OCI-M2 (cell line): ENCODE measurements around the gene HPSE2.
"Not testable (repeated sequence)": the region's sequence is repeated elsewhere in the genome, so short reads cannot be mapped to it uniquely, and the experiment has no call there.

ENCODE experiments used
- DNase-seq: peaks from one replicate; lab custom pipeline; 2025; ENCODE audit not compliant: unreplicated experiment; lab: John Stamatoyannopoulos, UW

HPSE2 gene

DNA sequence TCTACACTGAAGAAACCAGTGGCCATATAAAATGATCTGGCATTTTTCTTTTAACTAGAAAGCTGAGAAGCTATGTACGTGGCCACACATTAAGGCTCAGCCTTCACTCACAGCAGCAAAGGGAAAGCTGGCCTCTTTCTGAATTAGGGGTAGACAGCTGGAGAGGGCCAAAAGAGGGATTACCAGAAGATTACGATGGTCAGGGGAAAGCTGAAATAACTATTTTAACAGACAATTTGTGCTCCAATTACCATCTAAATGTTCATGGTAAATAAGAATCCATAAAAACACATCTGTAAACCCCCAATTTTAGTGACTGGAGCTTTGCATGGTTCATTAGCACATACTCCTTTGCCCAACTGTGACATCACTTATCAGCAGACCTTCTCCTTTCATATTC, 314.3 kb downstream of the HPSE2 start:
- no peak for DNase-seq

DNA sequence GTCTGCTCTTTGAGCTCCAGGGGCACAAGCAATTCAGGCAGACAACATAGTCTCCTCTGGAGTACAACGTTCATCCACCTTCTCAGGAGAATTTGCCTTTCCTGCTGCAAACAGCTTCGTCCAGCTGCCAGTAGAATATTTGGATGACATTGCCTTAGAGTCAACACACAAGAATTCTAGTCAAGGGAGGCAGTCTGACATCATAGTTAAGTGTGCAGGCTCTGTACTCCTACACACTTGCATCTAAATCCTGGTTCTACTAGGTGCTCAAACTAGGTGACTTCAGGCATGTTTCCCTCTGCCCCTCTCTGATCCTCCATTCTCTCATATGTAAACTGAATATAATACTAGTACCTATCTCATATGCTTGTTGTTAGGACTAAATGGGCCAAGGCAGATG, 314.8 kb downstream of the HPSE2 start:
- DNase-seq, result no peak

DNA sequence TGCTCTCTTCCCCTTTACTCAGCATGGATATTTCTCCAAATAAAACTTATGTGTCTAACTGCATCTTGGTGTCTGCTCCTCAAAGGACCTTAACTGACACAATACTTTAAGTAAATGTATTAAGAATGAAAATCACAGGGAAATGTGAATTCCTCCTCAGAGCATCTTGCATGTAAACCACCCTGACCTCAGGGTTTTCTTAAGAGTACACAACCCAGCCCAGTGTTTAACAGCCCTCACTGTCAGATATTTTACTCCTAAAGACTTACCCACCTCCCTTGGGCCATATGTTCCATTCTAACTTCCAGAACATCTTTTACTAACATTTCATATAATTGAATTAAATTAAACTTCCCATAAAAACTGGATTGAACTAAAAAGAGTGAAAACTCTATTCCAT, 315.3 kb downstream of the HPSE2 start:
- no peak for DNase-seq

DNA sequence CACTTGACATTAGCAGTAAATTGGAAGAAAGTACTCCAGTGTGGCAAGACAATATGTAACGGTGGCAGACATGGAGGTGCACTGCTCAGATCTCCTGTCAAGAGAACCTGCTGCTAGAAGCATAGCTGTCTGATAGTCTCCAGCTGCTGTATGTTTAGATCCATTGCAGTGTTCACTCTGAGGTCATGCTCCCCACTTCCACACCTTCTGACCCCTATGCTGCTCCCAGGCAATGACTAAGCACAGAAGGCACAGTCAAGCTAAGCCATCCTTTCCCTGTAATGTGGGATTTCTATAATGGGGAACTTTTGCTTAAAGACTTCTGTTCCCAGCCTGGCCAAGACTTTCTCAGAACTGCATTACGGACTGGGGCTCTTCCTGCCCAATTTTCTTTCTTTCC, 315.8 kb downstream of the HPSE2 start:
- DNase-seq, result no peak

GRCh38 chr10:98917828-98918227, 317.8 kb downstream of the HPSE2 start:
- DNase-seq, result no peak

DNA sequence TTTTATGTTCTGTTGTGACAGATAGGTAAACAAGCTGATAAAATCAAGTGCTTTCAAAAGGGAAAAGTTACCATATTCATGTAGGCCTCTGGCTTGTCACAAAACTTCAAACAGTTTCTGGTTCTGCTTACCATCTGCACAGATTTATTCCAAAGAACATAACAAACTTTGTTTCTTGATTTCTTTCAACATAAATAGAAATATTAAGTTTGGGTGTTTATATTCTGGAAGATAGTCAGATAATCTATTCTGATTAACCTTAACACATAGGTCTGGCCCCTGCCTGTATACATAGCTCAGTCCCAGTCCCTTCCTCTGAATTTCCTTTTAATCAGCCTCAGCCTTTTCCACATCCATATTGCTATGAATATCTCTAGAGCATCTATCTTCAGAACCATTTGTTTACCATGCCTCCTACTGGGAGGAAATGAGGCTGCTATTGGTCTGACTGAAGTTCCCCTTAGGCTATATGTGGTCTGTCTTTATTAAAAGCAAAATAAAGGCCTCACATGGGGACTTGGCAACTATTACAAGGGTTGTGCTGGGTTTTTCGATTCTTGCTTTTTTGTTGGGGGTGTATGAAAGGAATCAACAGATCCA, 319.0 kb downstream of the HPSE2 start:
- no peak for DNase-seq

DNA sequence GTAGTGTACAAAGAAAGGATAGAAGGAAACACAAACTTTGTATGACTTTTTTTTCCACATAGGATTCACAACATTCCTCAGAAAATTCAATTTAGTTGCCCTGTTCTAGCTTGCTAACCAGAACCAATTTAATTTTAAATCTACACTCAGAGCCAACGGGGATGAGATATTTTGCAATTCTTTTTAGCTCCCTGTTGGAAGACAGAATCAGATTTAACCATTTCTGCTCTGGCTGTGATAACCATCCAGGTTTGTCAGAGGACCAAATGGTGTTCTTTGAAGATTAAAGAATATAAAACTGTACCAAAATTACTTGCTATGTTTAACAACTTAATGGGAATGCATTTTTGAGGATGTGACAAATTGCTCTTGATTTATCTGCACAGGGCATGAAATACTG, 319.7 kb downstream of the HPSE2 start:
- no peak for DNase-seq

DNA sequence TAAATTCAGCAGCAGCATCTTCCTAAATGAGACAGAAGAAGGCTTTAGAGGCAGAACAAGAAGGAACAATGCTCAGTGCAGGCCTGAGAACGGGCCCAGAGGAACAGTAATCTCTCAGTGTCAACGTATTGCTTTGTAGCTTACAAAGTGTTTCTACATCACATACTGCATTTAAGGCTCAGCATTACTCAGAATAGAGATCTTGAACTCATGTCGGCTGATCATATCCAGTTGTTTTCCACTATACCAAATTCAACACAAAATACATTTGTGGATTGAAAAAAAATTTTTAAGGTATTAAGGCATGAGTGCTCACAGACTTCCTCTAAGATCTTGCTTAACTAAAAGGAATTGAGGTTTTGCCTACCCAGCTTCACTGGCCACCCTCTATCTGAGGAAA, 325.1 kb downstream of the HPSE2 start:
- DNase-seq, result no peak

- peak; percentile 83 for DNase-seq
Measured at GRCh38 chr10:98910048-98910447, 325.6 kb downstream of the HPSE2 start.

GRCh38 chr10:98908868-98909267, 326.8 kb downstream of the HPSE2 start:
- no peak for DNase-seq

- not testable (repeated sequence) for DNase-seq
Measured at GRCh38 chr10:98908247-98908646, 327.4 kb downstream of the HPSE2 start.

DNA sequence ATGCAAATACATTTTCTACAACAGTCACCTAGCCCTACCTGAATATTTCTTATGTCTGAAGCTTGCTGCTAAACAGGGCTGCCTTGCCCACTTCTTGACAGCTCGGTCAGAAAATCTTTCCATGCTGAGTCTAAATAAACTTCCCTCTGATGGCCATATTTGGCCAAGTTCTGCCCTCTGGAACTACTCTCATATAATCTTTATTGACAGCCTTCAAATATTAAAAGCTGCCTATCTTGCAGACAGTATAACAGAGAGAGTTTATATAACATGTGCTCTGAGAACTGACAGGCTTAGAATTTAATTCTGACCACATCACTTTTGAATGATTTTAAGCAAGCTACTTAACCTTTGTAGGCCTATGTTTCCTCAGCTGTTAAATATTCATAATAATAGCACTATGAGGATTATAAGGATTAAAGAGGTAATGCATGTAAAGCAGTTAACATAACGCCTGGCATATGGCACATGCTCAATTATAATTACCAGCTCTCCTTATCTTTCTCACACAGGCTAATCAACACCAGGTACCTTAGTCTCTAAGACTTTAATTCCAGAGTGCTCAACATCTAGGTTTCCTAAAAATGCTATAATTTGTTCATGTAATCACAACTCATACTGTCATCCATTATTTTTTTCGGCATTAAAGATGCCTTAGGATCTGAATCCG, 334.1 kb downstream of the HPSE2 start:
- DNase-seq, result no peak

GRCh38 chr10:98899018-98899417, 336.6 kb downstream of the HPSE2 start:
- no peak for DNase-seq

DNA sequence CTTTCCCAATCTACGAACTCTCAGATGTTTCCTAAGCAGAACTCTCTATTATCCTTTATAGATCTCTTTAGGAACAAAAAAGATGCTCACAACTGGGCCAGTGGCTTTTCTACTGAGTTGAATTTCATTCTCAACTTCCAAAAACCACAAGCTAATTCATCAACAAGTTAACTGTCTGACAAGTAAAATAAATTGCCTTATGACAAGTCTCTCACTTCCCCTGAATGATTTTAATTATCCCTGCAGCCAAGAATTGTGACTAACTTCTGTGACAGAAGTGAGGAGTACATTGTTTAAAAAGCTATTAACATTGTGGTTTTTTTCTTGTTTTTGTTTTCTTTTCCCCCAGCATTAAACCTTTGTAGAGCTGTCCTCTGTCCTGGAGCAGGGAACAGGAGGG, 343.1 kb downstream of the HPSE2 start:
- DNase-seq, result no peak

DNA sequence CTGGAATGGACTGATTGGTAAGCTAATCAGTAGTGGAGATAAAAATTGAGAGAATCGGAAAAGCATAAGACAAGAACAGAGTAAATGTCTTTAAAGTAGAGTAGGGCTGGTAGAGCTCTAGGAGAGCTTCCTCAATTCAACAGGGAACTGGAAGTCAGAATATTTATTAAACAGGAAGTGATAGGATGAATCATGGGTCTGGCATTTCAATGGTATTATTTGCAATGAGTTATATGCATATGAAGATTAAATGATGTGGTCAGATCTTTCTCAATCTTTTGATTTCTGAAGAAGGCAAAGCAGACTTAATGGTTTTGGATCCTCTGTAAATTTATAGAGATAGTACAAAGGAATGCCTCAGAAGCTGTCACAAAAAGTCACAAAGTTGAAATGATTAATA, 349.0 kb downstream of the HPSE2 start:
- DNase-seq, result no peak

DNA sequence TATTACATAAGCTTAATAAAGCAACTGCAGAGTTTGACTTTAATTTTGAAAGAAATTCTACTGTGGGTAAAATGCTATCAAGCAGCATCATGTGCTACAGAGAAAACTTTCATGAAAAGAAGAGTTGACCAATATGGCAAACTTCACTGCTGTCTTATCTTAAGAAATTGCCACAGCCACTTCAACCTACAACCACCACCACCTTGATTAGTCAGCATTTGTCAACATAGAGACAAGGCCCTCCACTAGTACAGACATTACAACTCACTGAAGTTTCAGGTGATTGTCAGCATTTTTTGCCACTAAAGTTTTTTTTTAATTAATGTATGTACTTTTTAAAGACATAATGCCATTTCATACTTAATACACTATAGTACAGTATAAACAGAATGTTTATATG, 350.3 kb downstream of the HPSE2 start:
- DNase-seq, result no peak

DNA sequence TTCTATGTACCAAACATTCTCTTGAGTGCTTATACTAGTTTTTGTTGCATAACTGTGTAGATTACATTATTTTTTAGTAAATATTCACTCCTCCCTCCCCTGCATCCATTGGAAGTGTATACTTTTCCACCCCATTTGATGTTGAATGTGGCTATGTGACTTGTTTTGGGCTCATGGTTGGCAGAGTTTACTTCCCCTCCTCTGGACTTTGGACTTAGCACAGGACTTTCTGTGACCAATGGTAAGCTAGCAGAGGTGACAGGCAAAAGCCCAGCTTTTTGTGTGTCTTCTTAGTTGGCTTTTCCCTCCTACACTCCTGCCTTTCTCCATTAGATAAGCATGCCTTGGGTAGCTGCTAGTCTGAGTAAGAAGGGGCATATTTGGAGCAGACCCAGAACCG, 353.9 kb downstream of the HPSE2 start:
- no peak for DNase-seq

DNA sequence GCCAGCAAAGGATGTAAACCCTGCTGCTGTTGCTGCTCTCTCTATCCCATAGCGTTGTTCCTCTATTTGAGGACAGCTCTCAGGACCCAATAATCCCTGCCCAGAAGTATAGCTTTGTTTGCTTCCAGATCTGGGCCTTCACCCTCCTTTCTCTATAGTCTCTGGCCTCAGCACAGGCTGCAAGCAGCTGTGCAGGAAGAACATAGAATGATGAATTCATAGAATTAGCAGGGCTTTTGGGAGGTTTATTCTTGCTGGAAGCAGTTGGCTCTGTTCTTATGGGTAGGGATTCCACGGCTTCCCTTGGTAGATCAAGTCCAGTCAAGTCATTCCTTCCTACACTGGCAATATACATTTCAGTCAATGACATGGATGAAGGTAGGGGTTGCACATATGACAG, 354.7 kb downstream of the HPSE2 start:
- no peak for DNase-seq

DNA sequence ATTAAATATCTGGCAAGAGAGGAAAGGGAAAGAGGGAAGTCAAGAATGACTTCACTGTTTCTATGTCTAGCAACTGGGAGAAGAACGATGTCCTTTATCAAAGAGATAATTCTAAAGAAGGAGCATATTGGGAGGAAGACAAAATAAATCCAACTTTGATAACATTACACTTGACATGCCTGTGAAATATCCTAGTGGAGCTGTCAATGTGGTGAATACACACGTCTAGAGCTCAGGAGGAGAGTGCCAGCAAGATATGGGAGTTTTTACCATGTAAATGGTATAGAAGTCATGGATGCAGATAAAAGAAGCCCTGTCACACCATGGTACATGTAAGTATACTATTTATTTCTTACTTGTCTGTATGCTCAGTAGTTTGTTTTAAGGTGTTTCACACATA, 356.7 kb downstream of the HPSE2 start:
- no peak for DNase-seq

DNA sequence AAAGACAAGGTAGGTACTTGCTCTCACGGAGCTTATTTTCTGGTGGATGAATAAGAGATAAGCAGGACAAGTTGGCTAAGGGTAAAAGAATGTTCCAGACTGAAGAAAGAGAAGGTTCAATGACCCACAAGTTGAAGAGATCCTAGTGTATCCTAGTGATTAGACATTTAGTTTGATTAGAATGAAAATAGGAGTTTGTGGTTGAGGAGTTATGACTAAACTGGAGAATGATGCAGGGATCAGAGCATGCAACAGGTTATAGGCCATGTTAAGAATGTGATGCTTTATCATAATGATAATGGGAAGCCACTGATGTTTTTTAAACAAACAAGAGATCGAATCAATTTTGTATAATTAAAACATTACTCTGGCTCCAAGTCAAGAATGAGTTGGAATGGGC, 357.2 kb downstream of the HPSE2 start:
- DNase-seq, result no peak

- no peak for DNase-seq
Measured at GRCh38 chr10:98861962-98862361, 373.7 kb downstream of the HPSE2 start.

DNA sequence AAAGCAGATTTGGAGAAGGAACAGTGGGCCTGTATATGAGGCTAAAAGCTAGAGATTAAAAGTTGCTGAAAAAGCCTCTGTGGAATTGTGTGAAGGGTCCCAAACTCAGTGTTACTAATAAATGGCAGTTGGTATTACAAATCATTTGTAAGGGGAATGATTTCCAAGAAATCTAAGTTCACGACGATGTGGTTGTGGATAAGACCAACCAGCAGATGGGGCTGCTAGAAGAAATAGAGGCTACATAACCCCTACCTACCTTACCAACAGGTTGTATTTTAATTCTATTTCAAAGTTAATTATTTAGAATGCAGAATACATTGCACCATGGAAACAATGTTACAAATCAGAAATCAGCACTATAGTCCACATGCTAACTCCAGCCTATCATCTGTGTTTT, 377.1 kb downstream of the HPSE2 start:
- DNase-seq, result no peak
